Adrenal gland (tissue), 12 donors: ENCODE results near the gene ZBTB46. TPM values are rescaled to one million over a fixed set of nuclear protein-coding genes. Genes with fewer than 3 reads are reported as not detected.

Experiments
- DNase-seq, 7 donors: peaks; one replicate each; pipeline ENCODE4 v3.0.0-alpha.2; 2019 to 2020
- H3K27ac ChIP-seq, 5 donors: fragments of 200-600 bp; sonication (generic) in 4 of 5; 1 replicate in 3 of 5; 2 replicates in 2 of 5; pipeline versions ENCODE4 v1.5.1 to v1.8.0; 2016 to 2020; ENCODE audit warnings: mild to moderate bottlenecking in 1 of 5
- H3K27me3 ChIP-seq: fragments of 200-600 bp; 2 replicates; pipeline ENCODE4 v1.8.0; 2021
- H3K36me3 ChIP-seq, 2 donors: fragments of 200-600 bp; replicated peaks in 1 of 2; 1 replicate in 1 of 2; 2 replicates in 1 of 2; pipeline versions ENCODE4 v1.5.1 to v1.8.0; 2018 to 2022
- H3K4me1 ChIP-seq, 2 donors: fragments of 200-600 bp; replicated peaks in 1 of 2; 1 replicate in 1 of 2; 2 replicates in 1 of 2; pipeline versions ENCODE4 v1.5.1 to v1.8.0; 2018 to 2021
- H3K4me3 ChIP-seq, 4 donors: fragments of 200-600 bp; sonication (generic) in 3 of 4; one replicate each; pipeline ENCODE4 v1.5.1; 2016 to 2018
- H3K9me3 ChIP-seq, 3 donors: fragments of 200-600 bp; sonication (generic) in 1 of 3; replicated peaks in 1 of 3; 1 replicate in 2 of 3; 2 replicates in 1 of 3; pipeline versions ENCODE4 v1.5.1 to v1.8.0; 2016 to 2021
- CTCF ChIP-seq, 6 experiments: fragments of 450-650 bp in 4 of 6; fragments of 200-600 bp in 2 of 6; sonication (generic) in 1 of 6; IDR thresholded peaks; 1 replicate in 5 of 6; 2 replicates in 1 of 6; pipeline versions ENCODE4 v1.5.1 to v1.8.0; 2016 to 2021; ENCODE audit warnings: antibody characterized with exemption in 6 of 6, mild to moderate bottlenecking in 2 of 6, moderate library complexity in 1 of 6
- POLR2A ChIP-seq, 2 donors: fragments of 450-650 bp; IDR thresholded peaks; one replicate each; pipeline ENCODE4 v1.6.1; 2017; ENCODE audit warnings: antibody characterized with exemption in 2 of 2, mild to moderate bottlenecking in 2 of 2, moderate library complexity in 1 of 2
- WGBS, 4 donors: extraction: QIAGEN DNeasy Blood & Tissue Kit in 2 of 4; methylation state at CpG; one replicate each; pipeline versions ENCODE4 v1.1.5 to v1.1.7; 2013 to 2017; 5-methylcytosine and 5-hydroxymethylcytosine counted together
- intact Hi-C, 2 donors: fragments of 100-400 bp; cut with DNase I; formaldehyde crosslinking; loops; one replicate each; pipeline versions ENCODE4 v1.14.1 to v1.15.0; 2022 to 2023
- polyA plus RNA-seq, 3 donors: library from polyadenylated mRNA; stranded (reverse); fragments of 200-250 nt in 2 of 3; fragments of 350-450 nt in 1 of 3; fragmentation: Illumina TruSeq in 1 of 3; extraction: RNeasy Lipid Tissue Mini Kit (QIAGEN cat#74804) in 1 of 3; gene quantifications; one replicate each; pipeline ENCODE4 v1.2.3, GENCODE V29; 2013 to 2014
- total RNA-seq, 9 donors: library from RNA; depleted of rRNA in 4 of 9; stranded (reverse); fragments of >200 nt in 4 of 9; fragments of 120-200 nt in 1 of 9; fragmentation: NEBNext Ultra II Directional in 1 of 9; extraction: Animal tissue kit (Norgen Biotek cat#: 25700) in 1 of 9; gene quantifications; one replicate each; pipeline versions ENCODE4 v1.1.0 to v1.2.4, GENCODE V29; 2013 to 2023
- donor health status: healthy with polysubstance abuse.
- donor health status: Bipolar disorder and iron deficiency.
- donor health status: DM: yes; HTN: yes; CAD: no.
- donor health status: DM: no; HTN: no; CAD: no.
- donor health status: DM: no; HTN: no; CAD: no.
- donor health status: DM: yes; HTN: yes; CAD: no.

Gene ZBTB46
- total and polyA plus RNA-seq, 12 donors: 0.77 to 22.4 (median 10.6) TPM

- H3K36me3 ChIP-seq: peaks cover 0 to 3% of the 10 kb centered on the region in 2 donors
- no peaks in the 10 kb centered on the region for H3K27me3 ChIP-seq
- intact Hi-C loops: no loop called here
- H3K4me3 ChIP-seq: no peak overlapping the region
- H3K9me3 ChIP-seq: no peaks in the 10 kb centered on the region
- DNase-seq: no peak
- no peaks in the 10 kb centered on the region for H3K4me1 ChIP-seq
- no peak overlapping the region for H3K27ac ChIP-seq
- no peak for TF ChIP-seq POLR2A (IDR thresholded peaks at IDR 0.05)
- 86 to 89% (median 89%) methylated on average over 7 of the region's 7 CpGs for WGBS, 4 donors
Observed at GRCh38 chr20:63759377-63759901, 71.6 kb downstream of the ZBTB46 start.

- Histone ChIP-seq H3K9me3 (no peaks in the 10 kb centered on the region), H3K4me3 (no peak overlapping the region), H3K36me3 (peaks cover 0 to 3% of the 10 kb centered on the region in 2 donors), H3K4me1 (no peaks in the 10 kb centered on the region), H3K27me3 (no peaks in the 10 kb centered on the region), H3K27ac (no peak overlapping the region)
- TF ChIP-seq POLR2A (IDR thresholded peaks at IDR 0.05) (no peak), CTCF (IDR thresholded peaks at IDR 0.05) (no peak)
- intact Hi-C loops: no loop called here
- no peak for DNase-seq
- 88 to 93% (median 90%) methylated on average over 3 to 7 of the region's 7 CpGs for WGBS, 4 donors
Observed at GRCh38 chr20:63758152-63758551, 72.9 kb downstream of the ZBTB46 start.

- Histone ChIP-seq H3K27me3 (no peaks in the 10 kb centered on the region), H3K36me3 (no peaks in the 10 kb centered on the region), H3K27ac (no peak overlapping the region), H3K4me3 (no peak overlapping the region), H3K4me1 (no peaks in the 10 kb centered on the region), H3K9me3 (no peaks in the 10 kb centered on the region)
- intact Hi-C loops: no loop called here
- 62 to 80% (median 73%) methylated on average over 8 of the region's 8 CpGs for WGBS, 4 donors
- DNase-seq: no peak
- TF ChIP-seq CTCF (IDR thresholded peaks at IDR 0.05) (no peak), POLR2A (IDR thresholded peaks at IDR 0.05) (no peak)
Observed at GRCh38 chr20:63756648-63756991, 74.4 kb downstream of the ZBTB46 start.

- Histone ChIP-seq H3K9me3 (no peaks in the 10 kb centered on the region), H3K27me3 (no peaks in the 10 kb centered on the region), H3K4me1 (no peaks in the 10 kb centered on the region), H3K36me3 (no peaks in the 10 kb centered on the region), H3K27ac (no peak overlapping the region), H3K4me3 (no peak overlapping the region)
- 79 to 86% (median 82%) methylated on average over 14 to 18 of the region's 18 CpGs for WGBS, 4 donors
- intact Hi-C loops: no loop called here
- TF ChIP-seq POLR2A (IDR thresholded peaks at IDR 0.05) (no peak), CTCF (IDR thresholded peaks at IDR 0.05) (no peak)
- no peak for DNase-seq
Observed at GRCh38 chr20:63755933-63756647, 75.0 kb downstream of the ZBTB46 start.

GRCh38 chr20:63754008-63754407, 77.1 kb downstream of the ZBTB46 start:
- no peak for TF ChIP-seq CTCF (IDR thresholded peaks at IDR 0.05)
- no peak for TF ChIP-seq POLR2A (IDR thresholded peaks at IDR 0.05)
- H3K36me3 ChIP-seq: no peaks in the 10 kb centered on the region
- no peak overlapping the region for H3K4me3 ChIP-seq
- DNase-seq: no peak
- no peak overlapping the region for H3K27ac ChIP-seq
- H3K27me3 ChIP-seq: no peaks in the 10 kb centered on the region
- H3K4me1 ChIP-seq: no peaks in the 10 kb centered on the region
- H3K9me3 ChIP-seq: no peaks in the 10 kb centered on the region
- intact Hi-C loops: no loop called here
- WGBS, 4 donors: 80 to 87% (median 84%) methylated on average over 15 to 16 of the region's 16 CpGs
